Ishikawa (cell line): Measurements from ENCODE around the gene HTR1A.

Source experiments
- CREB1 ChIP-seq: IDR thresholded peaks from 2 replicates; pipeline ENCODE4 v1.6.1; 2012; ENCODE audit warnings: low read depth
- TF ChIP-seq, protein P1 (sequence below): IDR thresholded peaks from 2 replicates; pipeline ENCODE4 v1.6.1; 2012

- TF ChIP-seq, protein P1, sequence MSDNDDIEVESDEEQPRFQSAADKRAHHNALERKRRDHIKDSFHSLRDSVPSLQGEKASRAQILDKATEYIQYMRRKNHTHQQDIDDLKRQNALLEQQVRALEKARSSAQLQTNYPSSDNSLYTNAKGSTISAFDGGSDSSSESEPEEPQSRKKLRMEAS: no peak
- TF ChIP-seq CREB1: no peak
These were observed 33.8 kb downstream of the HTR1A start for GRCh38 chr5:63928451-63928850.
